ENCODE data around the gene UBE2B. TPM values are rescaled to one million over a fixed set of nuclear protein-coding genes. Genes with fewer than 3 reads are reported as not detected.

The UBE2B gene
- 51.0 to 79.0 TPM (median 61.5 TPM) in 5 replicates for total RNA-seq (2022; extraction: Qiagen RNA extraction)

GRCh38 chr5:134370871-134371833 is at the start of gene UBE2B:
UBE2B (plus strand) TSS chr5:134371569; CDS start chr5:134371596, 27 bp downstream.

DNA sequence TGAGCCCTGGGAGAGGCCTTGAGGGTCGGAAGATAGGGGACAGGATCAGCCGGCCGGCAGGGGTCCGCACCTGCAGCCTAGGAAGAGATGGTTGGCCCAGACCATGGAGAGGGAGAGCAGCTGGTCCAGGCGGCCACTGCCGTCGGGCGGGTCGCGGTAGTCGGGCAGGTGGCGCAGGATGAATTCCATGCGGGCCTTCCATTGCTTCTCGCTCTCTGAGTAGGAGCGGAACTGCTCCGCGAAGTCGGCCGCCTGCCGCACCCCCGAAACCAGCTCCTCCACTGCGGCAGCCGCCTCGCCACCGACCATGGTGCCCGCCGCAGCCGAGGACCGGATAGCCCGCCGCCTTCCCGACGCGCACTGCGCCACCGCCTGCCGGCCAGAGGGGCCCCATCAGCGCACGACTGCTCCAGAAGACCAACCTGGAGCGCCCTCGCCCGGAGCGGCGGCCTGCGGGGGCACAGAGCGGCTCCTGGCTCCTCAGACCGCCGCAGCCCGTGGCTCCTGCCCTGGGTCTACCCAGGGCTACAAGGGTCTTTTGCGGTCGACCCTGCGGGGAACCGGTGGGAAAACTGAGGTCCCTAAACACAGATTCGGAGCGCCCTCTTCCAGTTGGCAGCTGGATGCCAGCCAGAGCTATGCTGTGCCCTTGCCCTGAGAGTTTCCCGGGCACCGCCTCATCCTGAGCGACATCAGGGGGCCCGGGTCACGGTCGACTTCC is 40.3 kb downstream of the UBE2B start, which contains the start of gene CDKN2AIPNL:
Gene CDKN2AIPNL (minus strand): TSS at position 336 of the 721 bp plus-strand sequence. CDS start 27 bp downstream, at position 309.

Other genes with a start within 250 kb of the UBE2B start
- 609 to 781 TPM (median 617 TPM) in 5 replicates for gene SKP1, start 194.6 kb upstream of the UBE2B start, total RNA-seq (2022; extraction: Qiagen RNA extraction)
- 203 to 292 TPM (median 274 TPM) in 5 replicates for gene PPP2CA, start 145.5 kb upstream of the UBE2B start, total RNA-seq (2022; extraction: Qiagen RNA extraction)
- 0.99 to 2.4 TPM (median 1.2 TPM) in 5 replicates for gene CDKL3, start 4.4 kb upstream of the UBE2B start, total RNA-seq (2022; extraction: Qiagen RNA extraction)
- 39.6 to 49.6 TPM (median 47.0 TPM) in 5 replicates for gene CDKN2AIPNL, start 40.3 kb downstream of the UBE2B start, total RNA-seq (2022; extraction: Qiagen RNA extraction)
- gene JADE2, start 154.1 kb downstream of the UBE2B start, total RNA-seq (2022; extraction: Qiagen RNA extraction) = 28.9 to 41.2 TPM (median 37.8 TPM) in 5 replicates